NCI-H226 (cell line): ENCODE measurements around the gene ARHGEF4.
A peak's percentile ranks its signal among the peaks of the same experiment; 100 is the strongest.

Experiments
- DNase-seq: peaks from one replicate; pipeline ENCODE4 v3.0.0-alpha.2; 2015

ARHGEF4 gene

DNA sequence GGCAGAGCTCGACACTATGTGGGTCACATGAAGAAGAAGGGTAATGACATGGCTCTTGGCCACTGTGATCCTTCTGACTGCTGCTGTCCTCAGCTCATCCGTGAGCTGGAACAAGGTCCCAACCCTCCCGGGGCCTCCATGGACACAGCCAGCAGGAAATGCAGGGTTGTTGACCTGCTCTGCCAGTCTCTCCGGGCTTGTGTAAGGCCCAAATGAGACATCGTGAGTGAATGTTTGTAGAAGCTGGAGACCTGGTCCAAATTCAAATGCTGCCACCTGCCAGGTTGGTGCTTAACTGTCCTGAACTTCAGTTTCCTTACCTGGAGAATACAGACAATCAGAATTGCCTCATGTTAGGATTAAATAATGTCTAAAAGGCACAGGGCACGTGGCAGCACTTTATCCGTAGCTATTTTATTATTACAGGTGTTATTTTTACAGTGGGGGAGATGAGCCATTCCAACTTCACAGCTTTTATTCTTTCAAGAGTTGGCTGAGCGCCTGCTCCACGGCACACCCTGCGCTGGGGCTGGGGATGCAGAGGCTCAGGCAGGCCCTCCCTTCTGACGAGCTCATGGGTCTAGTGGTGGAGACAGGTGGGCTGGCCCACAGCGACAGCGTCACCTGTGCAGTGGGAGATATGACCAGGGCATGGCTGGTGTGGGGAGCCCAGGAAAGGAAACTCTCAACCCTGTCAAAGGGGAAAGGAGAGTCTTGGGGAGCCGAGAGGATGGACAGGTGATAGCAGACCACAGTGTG, 15.1 kb downstream of the ARHGEF4 start:
- DNase-seq: no peak

GRCh38 chr2:130852521-130853115, 15.9 kb downstream of the ARHGEF4 start:
- DNase-seq: no peak

DNA sequence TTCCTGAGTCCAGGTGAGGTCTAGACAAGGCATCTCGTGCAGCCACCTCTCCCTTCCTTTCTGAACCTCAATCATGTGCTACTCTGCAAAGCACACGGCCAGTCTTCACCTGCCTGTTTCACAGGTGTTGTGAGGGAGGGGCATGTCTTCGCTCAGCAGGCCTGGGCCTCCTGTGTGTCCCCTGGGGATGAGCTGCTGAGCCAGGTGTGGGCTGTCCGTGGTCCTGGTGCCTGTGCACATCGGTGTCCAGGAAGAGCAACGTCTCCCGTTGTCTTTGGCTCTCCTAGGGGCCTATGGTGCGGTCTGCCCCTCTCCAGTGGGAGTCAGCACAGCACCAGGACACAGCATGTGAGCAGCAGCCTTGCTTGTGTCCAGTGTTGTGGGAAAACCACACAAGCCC, 16.7 kb downstream of the ARHGEF4 start:
- DNase-seq: no peak

DNA sequence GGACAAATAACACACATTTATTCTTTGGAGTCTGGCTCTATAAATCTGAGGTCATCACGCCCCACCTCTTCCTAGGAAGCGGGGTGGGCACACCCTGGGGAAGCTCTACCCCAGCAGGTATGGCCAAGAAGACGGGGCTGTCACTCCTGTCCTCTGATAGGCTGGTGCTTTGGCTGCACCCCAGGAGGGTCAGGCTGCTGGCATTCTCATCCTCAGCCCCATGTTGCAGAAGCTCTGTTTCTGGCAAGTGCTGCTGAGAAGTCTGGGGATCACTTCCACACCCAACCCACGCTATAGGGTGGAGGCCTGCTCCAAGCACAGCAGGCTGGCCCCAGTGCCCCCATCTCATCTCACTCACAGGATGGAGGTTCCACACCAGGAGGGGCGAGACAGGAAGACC, 17.6 kb downstream of the ARHGEF4 start:
- DNase-seq: no peak

GRCh38 chr2:130864830-130865800, 28.4 kb downstream of the ARHGEF4 start:
- peak; percentile 97 for DNase-seq

GRCh38 chr2:130869441-130870160, 32.9 kb downstream of the ARHGEF4 start:
- no peak for DNase-seq

DNA sequence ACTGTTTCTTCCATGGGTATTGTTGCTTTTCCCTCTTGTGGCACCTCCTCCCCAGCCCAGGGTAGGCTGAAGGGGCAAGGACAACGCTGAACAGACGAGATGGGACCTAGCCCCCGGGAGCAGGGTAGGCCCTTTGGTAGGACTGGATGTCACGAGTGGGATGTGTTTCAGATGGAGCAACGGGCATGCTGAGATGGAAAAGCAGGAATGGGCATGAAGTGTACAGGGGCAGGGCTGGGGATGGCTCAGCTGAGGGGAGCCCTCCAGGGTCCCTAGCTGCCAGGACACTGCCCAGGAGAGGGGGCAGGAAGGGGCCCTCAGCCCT, 33.4 kb downstream of the ARHGEF4 start:
- DNase-seq: no peak

DNA sequence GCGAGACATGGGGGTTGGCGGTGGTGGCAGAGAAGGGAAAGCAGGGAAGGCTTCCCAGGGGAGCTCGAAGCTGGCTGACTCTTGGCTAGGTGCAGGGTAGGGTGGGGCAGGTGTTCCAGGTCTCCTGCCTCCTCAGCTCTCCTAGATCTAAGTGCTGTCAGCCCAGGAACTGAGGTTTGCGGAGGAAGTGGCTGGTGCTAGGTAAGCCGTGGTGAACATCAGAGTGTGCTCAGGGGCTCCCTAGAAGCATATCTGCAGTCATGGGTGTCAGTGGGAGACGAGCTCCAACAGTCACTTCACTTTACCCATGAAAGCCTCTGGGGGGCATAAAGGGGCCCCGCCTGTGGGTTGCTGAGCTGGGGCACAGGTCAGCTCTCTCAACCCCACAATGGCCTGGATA, 34.1 kb downstream of the ARHGEF4 start:
- DNase-seq: no peak

- DNase-seq: no peak
Observed at GRCh38 chr2:130871843-130872740, 35.4 kb downstream of the ARHGEF4 start.

GRCh38 chr2:130872741-130873125, 36.0 kb downstream of the ARHGEF4 start:
- no peak for DNase-seq

- peak; percentile 27 for DNase-seq
Observed at GRCh38 chr2:130873700-130874346, 37.1 kb downstream of the ARHGEF4 start.

DNA sequence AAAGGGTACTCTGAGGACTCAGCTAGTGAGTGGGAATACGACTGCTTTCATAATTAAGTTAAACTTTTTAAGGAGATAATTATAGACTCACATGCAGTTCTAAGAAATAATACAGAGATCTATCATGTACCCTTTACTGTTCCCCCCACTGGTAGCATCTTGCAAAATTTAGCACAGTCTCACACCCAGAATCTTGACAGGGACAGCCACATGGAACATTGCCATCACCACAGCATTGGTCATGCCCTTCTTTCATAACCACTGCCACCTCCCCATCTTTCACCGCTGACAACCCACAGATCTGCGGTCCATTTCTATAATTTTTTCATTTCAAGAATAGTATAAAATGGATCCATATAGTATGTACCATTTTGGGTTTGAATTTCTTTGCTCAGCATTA, 37.8 kb downstream of the ARHGEF4 start:
- DNase-seq: no peak

DNA sequence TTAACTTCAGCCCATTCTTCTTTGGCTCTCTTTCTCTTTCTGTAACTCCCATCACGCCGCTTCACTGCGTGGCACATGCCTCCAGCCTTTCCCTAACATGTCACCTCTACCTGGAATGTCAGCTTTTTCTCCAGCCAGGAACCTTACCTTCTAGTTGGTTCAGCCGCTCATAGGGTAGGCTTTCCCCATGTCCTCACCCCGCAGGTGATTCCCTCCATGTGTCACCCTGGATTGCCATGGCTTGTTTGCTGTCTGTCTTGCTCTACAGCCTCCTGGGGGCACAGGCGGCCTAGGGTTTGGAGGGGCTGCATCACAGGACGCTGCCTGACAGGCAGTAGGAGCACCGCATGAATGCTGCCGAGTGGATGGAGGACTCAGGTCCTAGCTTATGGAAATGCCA, 39.2 kb downstream of the ARHGEF4 start:
- DNase-seq: no peak

GRCh38 chr2:130877258-130877657, 40.5 kb downstream of the ARHGEF4 start:
- DNase-seq: no peak

GRCh38 chr2:130878316-130878715, 41.6 kb downstream of the ARHGEF4 start:
- no peak for DNase-seq

DNA sequence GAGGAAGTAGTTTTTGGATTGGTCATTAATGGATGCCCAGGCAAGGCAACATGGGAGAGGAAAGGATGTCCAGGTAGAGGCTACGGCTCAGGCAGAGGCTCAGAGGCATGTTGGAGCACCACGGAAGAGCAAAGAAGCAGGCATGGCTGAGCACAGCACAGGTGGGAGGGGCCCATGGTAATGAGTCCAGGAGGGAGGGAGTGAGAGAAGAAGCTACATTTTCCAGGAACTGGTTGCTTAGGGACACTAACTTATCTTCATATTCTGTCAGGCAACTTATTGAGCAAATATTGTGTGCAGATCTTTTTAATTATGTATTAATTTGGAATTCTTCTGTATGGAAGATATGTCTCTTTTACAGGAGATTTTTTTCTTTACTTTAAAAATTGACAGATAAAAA, 42.2 kb downstream of the ARHGEF4 start:
- no peak for DNase-seq

GRCh38 chr2:130882111-130882690, 45.5 kb downstream of the ARHGEF4 start:
- no peak for DNase-seq

- no peak for DNase-seq
Observed at GRCh38 chr2:130882991-130883390, 46.3 kb downstream of the ARHGEF4 start.

GRCh38 chr2:130883496-130883895, 46.8 kb downstream of the ARHGEF4 start:
- no peak for DNase-seq

GRCh38 chr2:130884013-130884412, 47.3 kb downstream of the ARHGEF4 start:
- DNase-seq: no peak

GRCh38 chr2:130884503-130884902, 47.8 kb downstream of the ARHGEF4 start:
- no peak for DNase-seq
